ENCODE results near the gene CALU. TPM values are rescaled to one million over a fixed set of nuclear protein-coding genes. Genes with fewer than 3 reads are reported as not detected.

CALU gene
- total and polyA plus RNA-seq, 10 of the 15 experiments (the other 5 are each of a cell fraction or from before 2014, with no cell fraction given): 31.2 to 75.6 (median 42.1) TPM

DNA sequence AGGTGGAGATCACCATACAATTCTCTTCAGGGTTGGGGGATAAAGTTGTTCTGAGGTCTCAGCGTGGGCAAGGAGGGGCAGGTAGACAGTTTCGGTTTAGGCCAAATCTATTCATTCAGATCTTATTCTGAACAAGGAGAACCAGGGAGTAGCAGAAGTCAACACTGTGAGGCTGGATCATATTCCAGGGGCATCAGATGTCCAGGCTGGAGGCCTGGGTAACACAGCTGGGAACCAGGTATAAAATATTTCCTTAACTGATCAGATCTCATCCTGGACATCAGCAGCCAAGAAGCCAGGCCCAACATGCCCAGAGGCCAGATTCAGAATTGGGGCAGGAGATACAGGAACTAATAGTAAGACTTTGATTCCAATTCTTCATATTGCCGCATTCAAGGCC lies 71.8 kb downstream of the CALU start (continued):
- TF ChIP-seq, protein P1, sequence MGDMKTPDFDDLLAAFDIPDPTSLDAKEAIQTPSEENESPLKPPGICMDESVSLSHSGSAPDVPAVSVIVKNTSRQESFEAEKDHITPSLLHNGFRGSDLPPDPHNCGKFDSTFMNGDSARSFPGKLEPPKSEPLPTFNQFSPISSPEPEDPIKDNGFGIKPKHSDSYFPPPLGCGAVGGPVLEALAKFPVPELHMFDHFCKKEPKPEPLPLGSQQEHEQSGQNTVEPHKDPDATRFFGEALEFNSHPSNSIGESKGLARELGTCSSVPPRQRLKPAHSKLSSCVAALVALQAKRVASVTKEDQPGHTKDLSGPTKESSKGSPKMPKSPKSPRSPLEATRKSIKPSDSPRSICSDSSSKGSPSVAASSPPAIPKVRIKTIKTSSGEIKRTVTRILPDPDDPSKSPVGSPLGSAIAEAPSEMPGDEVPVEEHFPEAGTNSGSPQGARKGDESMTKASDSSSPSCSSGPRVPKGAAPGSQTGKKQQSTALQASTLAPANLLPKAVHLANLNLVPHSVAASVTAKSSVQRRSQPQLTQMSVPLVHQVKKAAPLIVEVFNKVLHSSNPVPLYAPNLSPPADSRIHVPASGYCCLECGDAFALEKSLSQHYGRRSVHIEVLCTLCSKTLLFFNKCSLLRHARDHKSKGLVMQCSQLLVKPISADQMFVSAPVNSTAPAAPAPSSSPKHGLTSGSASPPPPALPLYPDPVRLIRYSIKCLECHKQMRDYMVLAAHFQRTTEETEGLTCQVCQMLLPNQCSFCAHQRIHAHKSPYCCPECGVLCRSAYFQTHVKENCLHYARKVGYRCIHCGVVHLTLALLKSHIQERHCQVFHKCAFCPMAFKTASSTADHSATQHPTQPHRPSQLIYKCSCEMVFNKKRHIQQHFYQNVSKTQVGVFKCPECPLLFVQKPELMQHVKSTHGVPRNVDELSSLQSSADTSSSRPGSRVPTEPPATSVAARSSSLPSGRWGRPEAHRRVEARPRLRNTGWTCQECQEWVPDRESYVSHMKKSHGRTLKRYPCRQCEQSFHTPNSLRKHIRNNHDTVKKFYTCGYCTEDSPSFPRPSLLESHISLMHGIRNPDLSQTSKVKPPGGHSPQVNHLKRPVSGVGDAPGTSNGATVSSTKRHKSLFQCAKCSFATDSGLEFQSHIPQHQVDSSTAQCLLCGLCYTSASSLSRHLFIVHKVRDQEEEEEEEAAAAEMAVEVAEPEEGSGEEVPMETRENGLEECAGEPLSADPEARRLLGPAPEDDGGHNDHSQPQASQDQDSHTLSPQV (IDR thresholded peaks at IDR 0.05): no peak
- TF ChIP-seq, protein P2, sequence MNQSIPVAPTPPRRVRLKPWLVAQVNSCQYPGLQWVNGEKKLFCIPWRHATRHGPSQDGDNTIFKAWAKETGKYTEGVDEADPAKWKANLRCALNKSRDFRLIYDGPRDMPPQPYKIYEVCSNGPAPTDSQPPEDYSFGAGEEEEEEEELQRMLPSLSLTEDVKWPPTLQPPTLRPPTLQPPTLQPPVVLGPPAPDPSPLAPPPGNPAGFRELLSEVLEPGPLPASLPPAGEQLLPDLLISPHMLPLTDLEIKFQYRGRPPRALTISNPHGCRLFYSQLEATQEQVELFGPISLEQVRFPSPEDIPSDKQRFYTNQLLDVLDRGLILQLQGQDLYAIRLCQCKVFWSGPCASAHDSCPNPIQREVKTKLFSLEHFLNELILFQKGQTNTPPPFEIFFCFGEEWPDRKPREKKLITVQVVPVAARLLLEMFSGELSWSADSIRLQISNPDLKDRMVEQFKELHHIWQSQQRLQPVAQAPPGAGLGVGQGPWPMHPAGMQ (IDR thresholded peaks at IDR 0.05; ENCODE audit: borderline replicate concordance): no peak
- no peak for TF ChIP-seq NFYA (IDR thresholded peaks at IDR 0.05; ENCODE audit: borderline replicate concordance, low read depth, low read length)

DNA sequence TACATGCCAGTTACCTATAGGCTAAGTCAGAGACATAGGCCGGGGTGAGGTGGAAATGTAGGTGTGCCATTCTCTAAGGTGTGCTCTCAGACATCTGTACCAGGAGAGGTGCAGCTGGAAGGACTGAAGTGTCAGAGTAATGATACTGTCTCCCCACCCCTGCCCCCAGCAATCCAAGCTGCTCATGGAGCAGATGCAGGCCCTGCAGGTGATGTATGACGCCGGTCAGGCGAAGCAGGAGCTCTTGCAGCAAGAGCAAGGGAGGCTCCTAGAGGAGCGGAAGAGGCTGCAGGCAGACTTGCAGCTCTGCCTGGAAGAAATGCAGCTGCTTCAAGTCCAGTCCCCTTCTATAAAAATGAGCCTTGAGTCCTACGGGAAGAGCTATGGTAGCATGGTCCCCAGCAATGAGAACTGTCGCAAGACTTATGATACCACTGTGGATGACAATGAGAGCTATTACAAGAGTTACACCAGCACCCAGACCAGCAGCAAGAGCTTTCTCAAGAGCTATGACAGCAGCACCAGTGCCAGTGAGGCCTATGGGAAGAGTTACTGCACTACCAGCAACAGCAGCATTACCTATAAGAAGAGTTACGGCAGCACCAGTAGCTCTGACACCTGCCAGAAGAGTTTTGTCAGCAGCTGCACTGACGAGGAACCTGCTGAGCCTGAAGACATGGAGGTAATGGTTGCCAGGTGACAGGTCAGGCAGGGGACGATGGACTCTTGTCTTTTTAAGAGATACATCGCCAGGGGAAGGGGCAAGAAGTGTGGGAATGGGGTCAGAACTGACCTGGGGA lies 72.7 kb downstream of the CALU start:
- Histone ChIP-seq H2AFZ (ENCODE audit: control insufficient read depth, low read depth, low read length) (no peak overlapping the region), H3K27me3 (replicated peaks in 1 of 2; ENCODE audit: control insufficient read depth in 2 of 2, insufficient read depth in 2 of 2, low read length in 1 of 2) (peaks cover 0 to 2% of the 10 kb centered on the region in 2 experiments; a peak in 2 of 4 replicates), H4K20me1 (ENCODE audit: control insufficient read depth, insufficient read depth) (no peaks in the 10 kb centered on the region), H3K4me1 (ENCODE audit: control insufficient read depth, insufficient read depth, low read length) (no peaks in the 10 kb centered on the region), H3K27ac (ENCODE audit: control insufficient read depth, insufficient read depth) (no peak overlapping the region), H3K79me2 (ENCODE audit: control insufficient read depth, insufficient read depth, low read length) (no peaks in the 10 kb centered on the region), H3K4me2 (ENCODE audit: control insufficient read depth, insufficient read depth) (no peak overlapping the region), H3K9ac (ENCODE audit: control insufficient read depth, insufficient read depth, low read length) (no peak overlapping the region), H3K4me3 (no peak overlapping the region), H3K36me3 (ENCODE audit: control insufficient read depth in 2 of 2, insufficient read depth in 2 of 2, low read length in 1 of 2) (no peaks in the 10 kb centered on the region), H3K9me3 (replicated peaks; ENCODE audit: control insufficient read depth, insufficient read depth, low read length) (no peaks in the 10 kb centered on the region)
- intact Hi-C loops (cut with micrococcal nuclease; ENCODE audit: unreplicated experiment): no loop called here
- DNase-seq (ENCODE audit: low read depth, low spot score) (no peak), FAIRE-seq (no peak), ATAC-seq (no peak)
- BruUV-seq (replicated peaks): no TSS peak
- SMC1A ChIA-PET (ENCODE audit: uncharacterized antibody, unreplicated experiment): interaction anchor here (1.3 to 1.4 kb wide), 2 partner anchors 9 to 72 kb away, joined by 3 to 4 read pairs; no protein-coding TSS in a partner anchor
- CTCF ChIA-PET: interaction anchor here (0.8 kb wide), 1 partner anchor 387 kb away, joined by 3 read pairs; no protein-coding TSS in a partner anchor
- in situ Hi-C loops (cut with MboI): no loop called here
- 72% methylated on average over 11 of the region's 11 CpGs for WGBS (ENCODE audit: insufficient coverage, insufficient replicate concordance, low lambda C conversion rate, missing lambda C conversion rate)
- POLR2A ChIA-PET: no interaction called here
- RAD21 ChIA-PET (ENCODE audit: unreplicated experiment): no interaction called here
- TF ChIP-seq ASH2L (IDR thresholded peaks at IDR 0.05; ENCODE audit: borderline replicate concordance, low read depth) (no peak), SREBF2 (IDR thresholded peaks at IDR 0.05; ENCODE audit: low read length) (no peak), ESRRA (IDR thresholded peaks at IDR 0.05; ENCODE audit: low read length) (no peak), NR2C2 (IDR thresholded peaks at IDR 0.05; ENCODE audit: borderline replicate concordance, control insufficient read depth, insufficient read length, low read depth) (no peak), ZNF384 (IDR thresholded peaks at IDR 0.05; ENCODE audit: borderline replicate concordance, low read depth, low read length) (no peak), NFXL1 (IDR thresholded peaks at IDR 0.05; ENCODE audit: borderline replicate concordance) (no peak), SUZ12 (IDR thresholded peaks at IDR 0.05; ENCODE audit: unreplicated experiment) (no peak), ZNF207 (IDR thresholded peaks at IDR 0.05; ENCODE audit: borderline replicate concordance) (no peak)
- TF ChIP-seq, protein P3, sequence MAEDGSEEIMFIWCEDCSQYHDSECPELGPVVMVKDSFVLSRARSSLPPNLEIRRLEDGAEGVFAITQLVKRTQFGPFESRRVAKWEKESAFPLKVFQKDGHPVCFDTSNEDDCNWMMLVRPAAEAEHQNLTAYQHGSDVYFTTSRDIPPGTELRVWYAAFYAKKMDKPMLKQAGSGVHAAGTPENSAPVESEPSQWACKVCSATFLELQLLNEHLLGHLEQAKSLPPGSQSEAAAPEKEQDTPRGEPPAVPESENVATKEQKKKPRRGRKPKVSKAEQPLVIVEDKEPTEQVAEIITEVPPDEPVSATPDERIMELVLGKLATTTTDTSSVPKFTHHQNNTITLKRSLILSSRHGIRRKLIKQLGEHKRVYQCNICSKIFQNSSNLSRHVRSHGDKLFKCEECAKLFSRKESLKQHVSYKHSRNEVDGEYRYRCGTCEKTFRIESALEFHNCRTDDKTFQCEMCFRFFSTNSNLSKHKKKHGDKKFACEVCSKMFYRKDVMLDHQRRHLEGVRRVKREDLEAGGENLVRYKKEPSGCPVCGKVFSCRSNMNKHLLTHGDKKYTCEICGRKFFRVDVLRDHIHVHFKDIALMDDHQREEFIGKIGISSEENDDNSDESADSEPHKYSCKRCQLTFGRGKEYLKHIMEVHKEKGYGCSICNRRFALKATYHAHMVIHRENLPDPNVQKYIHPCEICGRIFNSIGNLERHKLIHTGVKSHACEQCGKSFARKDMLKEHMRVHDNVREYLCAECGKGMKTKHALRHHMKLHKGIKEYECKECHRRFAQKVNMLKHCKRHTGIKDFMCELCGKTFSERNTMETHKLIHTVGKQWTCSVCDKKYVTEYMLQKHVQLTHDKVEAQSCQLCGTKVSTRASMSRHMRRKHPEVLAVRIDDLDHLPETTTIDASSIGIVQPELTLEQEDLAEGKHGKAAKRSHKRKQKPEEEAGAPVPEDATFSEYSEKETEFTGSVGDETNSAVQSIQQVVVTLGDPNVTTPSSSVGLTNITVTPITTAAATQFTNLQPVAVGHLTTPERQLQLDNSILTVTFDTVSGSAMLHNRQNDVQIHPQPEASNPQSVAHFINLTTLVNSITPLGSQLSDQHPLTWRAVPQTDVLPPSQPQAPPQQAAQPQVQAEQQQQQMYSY (CRISPR knock-in tag; IDR thresholded peaks at IDR 0.05): no peak
